Endodermal cell (in vitro differentiated cells): ENCODE data around the gene COL4A2. TPM values are rescaled to one million over a fixed set of nuclear protein-coding genes. Genes with fewer than 3 reads are reported as not detected.

ENCODE experiments used
- DNase-seq: peaks from one replicate; pipeline ENCODE4 v3.0.0-alpha.2; 2017
- H3K27ac ChIP-seq: 2 replicates; pipeline ENCODE4 v1.5.1; 2013; ENCODE audit warnings: mild to moderate bottlenecking, low read depth, low read length, moderate library complexity
- H3K27me3 ChIP-seq: 2 replicates; pipeline ENCODE4 v1.6.1; 2013; ENCODE audit warnings: mild to moderate bottlenecking, low read length, moderate library complexity; ENCODE audit not compliant: insufficient read depth, control insufficient read depth, poor library complexity, severe bottlenecking
- H3K36me3 ChIP-seq: 2 replicates; pipeline ENCODE4 v1.7.0; 2013; ENCODE audit warnings: mild to moderate bottlenecking, low read length, moderate library complexity; ENCODE audit not compliant: control insufficient read depth, insufficient read depth
- H3K4me1 ChIP-seq: one replicate; pipeline ENCODE4 v1.7.0; 2013; ENCODE audit warnings: low read length; ENCODE audit not compliant: control insufficient read depth, insufficient read depth
- H3K4me3 ChIP-seq: 2 replicates; pipeline ENCODE4 v1.5.1; 2013; ENCODE audit warnings: mild to moderate bottlenecking, low read length, moderate library complexity
- H3K9ac ChIP-seq: 2 replicates; pipeline ENCODE4 v1.6.1; 2013; ENCODE audit warnings: mild to moderate bottlenecking, low read length, moderate library complexity; ENCODE audit not compliant: poor library complexity, severe bottlenecking; ENCODE audit errors: extremely low read depth
- H3K9me3 ChIP-seq: 2 replicates; pipeline ENCODE4 v1.6.1; 2013; ENCODE audit warnings: mild to moderate bottlenecking, low read length, moderate library complexity; ENCODE audit not compliant: control insufficient read depth
- H3K27ac Mint-ChIP-seq: 2 replicates; pipeline ENCODE4 v1.8.0; 2020; ENCODE audit warnings: mixed read lengths
- H3K27me3 Mint-ChIP-seq: 2 replicates; pipeline ENCODE4 v1.8.0; 2021; ENCODE audit warnings: mild to moderate bottlenecking, mixed read lengths; ENCODE audit not compliant: insufficient read depth
- H3K36me3 Mint-ChIP-seq: 2 replicates; pipeline ENCODE4 v1.8.0; 2020; ENCODE audit warnings: low read depth, mixed read lengths
- H3K4me1 Mint-ChIP-seq: 2 replicates; pipeline ENCODE4 v1.8.0; 2020; ENCODE audit warnings: mixed read lengths
- H3K4me3 Mint-ChIP-seq: 2 replicates; pipeline ENCODE4 v1.8.0; 2020; ENCODE audit warnings: mild to moderate bottlenecking, moderate library complexity, mixed read lengths
- H3K9me3 Mint-ChIP-seq: 2 replicates; pipeline ENCODE4 v1.8.0; 2020; ENCODE audit warnings: mild to moderate bottlenecking, mixed read lengths
- CTCF ChIP-seq: fragments of 200-600 bp; sonication (generic); conservative IDR thresholded peaks from 2 replicates; pipeline ENCODE4 v1.5.0; 2021; ENCODE audit warnings: antibody characterized with exemption, mild to moderate bottlenecking
- WGBS, 2 experiments: methylation state at CpG; one replicate each; pipeline versions ENCODE4 v1.1.5 to v1.1.7; 2013; ENCODE audit warnings: missing lambda C conversion rate in 2 of 2, mixed read lengths in 1 of 2; ENCODE audit not compliant: insufficient coverage in 1 of 2, insufficient read length in 1 of 2; 5-methylcytosine and 5-hydroxymethylcytosine counted together
- total RNA-seq, 2 donors: library from RNA; stranded (reverse); fragmentation: NEBNext Ultra II Directional in 1 of 2; extraction: Animal tissue kit (Norgen Biotek cat#: 25700) in 1 of 2; gene quantifications; 2 replicates in 1 of 2; 3 replicates in 1 of 2; pipeline ENCODE4 v1.2.1, GENCODE V29; 2021

The COL4A2 gene
- total RNA-seq, 2 donors from 2014 or later, result 388 to 398 TPM

GRCh38 chr13:110317496-110318195, 10.6 kb downstream of the COL4A2 start:
- H3K9me3 ChIP-seq, result no peaks in the 10 kb centered on the region
- no peaks in the 10 kb centered on the region for H3K27me3 ChIP-seq
- H3K4me1 ChIP-seq, result peaks cover 27% of the 10 kb centered on the region
- peaks cover 52% of the 10 kb centered on the region for H3K4me1 Mint-ChIP-seq
- no peak overlapping the region for H3K27ac ChIP-seq
- H3K4me3 Mint-ChIP-seq, result no peak overlapping the region
- peaks cover 59% of the 10 kb centered on the region for H3K36me3 Mint-ChIP-seq
- H3K36me3 ChIP-seq, result peaks cover 69% of the 10 kb centered on the region
- 91 to 95% methylated on average over 13 of the region's 13 CpGs for WGBS, 2 experiments
- H3K27me3 Mint-ChIP-seq, result no peaks in the 10 kb centered on the region
- DNase-seq, result no peak
- no peak overlapping the region for H3K27ac Mint-ChIP-seq
- no peak overlapping the region for H3K9ac ChIP-seq
- no peak for TF ChIP-seq CTCF
- H3K9me3 Mint-ChIP-seq, result no peaks in the 10 kb centered on the region
- no peak overlapping the region for H3K4me3 ChIP-seq

GRCh38 chr13:110318920-110319319, 11.8 kb downstream of the COL4A2 start:
- H3K36me3 Mint-ChIP-seq, result peaks cover 58% of the 10 kb centered on the region
- Histone ChIP-seq H3K4me1 (peaks cover 21% of the 10 kb centered on the region), H3K4me3 (no peak overlapping the region), H3K9me3 (no peaks in the 10 kb centered on the region), H3K36me3 (peaks cover 65% of the 10 kb centered on the region), H3K27me3 (no peaks in the 10 kb centered on the region), H3K9ac (no peak overlapping the region), H3K27ac (no peak overlapping the region)
- no peak overlapping the region for H3K27ac Mint-ChIP-seq
- 67 to 77% methylated on average over 3 to 7 of the region's 7 CpGs for WGBS, 2 experiments
- H3K27me3 Mint-ChIP-seq, result no peaks in the 10 kb centered on the region
- no peaks in the 10 kb centered on the region for H3K9me3 Mint-ChIP-seq
- TF ChIP-seq CTCF, result no peak
- H3K4me1 Mint-ChIP-seq, result peaks cover 50% of the 10 kb centered on the region
- DNase-seq, result no peak
- H3K4me3 Mint-ChIP-seq, result no peak overlapping the region

GRCh38 chr13:110319397-110319773, 12.3 kb downstream of the COL4A2 start:
- H3K27ac Mint-ChIP-seq, result peak overlapping the region; percentile 9
- Histone ChIP-seq H3K27ac (no peak overlapping the region), H3K4me1 (peaks cover 18% of the 10 kb centered on the region), H3K27me3 (no peaks in the 10 kb centered on the region), H3K9ac (no peak overlapping the region), H3K4me3 (no peak overlapping the region), H3K9me3 (no peaks in the 10 kb centered on the region), H3K36me3 (peaks cover 65% of the 10 kb centered on the region)
- WGBS, 2 experiments, result 86 to 92% methylated on average over 2 to 4 of the region's 4 CpGs
- H3K4me3 Mint-ChIP-seq, result no peak overlapping the region
- no peak for TF ChIP-seq CTCF
- H3K36me3 Mint-ChIP-seq, result peaks cover 58% of the 10 kb centered on the region
- H3K4me1 Mint-ChIP-seq, result peaks cover 48% of the 10 kb centered on the region
- DNase-seq, result peak; percentile 43
- no peaks in the 10 kb centered on the region for H3K27me3 Mint-ChIP-seq
- no peaks in the 10 kb centered on the region for H3K9me3 Mint-ChIP-seq
